HG03060 (cell line): ENCODE data around the gene POP4.

Experiments used
- ATAC-seq: cut with Tn5 transposase; IDR thresholded peaks from one replicate; pipeline ENCODE4 v1.9.1; 2021; ENCODE audit warnings: low read depth, moderate number of reproducible peaks; ENCODE audit not compliant: unreplicated experiment

Gene POP4

GRCh38 chr19:29576761-29577648, 29.1 kb upstream of the POP4 start:
- peak; percentile 61 for ATAC-seq

GRCh38 chr19:29577649-29577963, 28.5 kb upstream of the POP4 start:
- no peak for ATAC-seq

DNA sequence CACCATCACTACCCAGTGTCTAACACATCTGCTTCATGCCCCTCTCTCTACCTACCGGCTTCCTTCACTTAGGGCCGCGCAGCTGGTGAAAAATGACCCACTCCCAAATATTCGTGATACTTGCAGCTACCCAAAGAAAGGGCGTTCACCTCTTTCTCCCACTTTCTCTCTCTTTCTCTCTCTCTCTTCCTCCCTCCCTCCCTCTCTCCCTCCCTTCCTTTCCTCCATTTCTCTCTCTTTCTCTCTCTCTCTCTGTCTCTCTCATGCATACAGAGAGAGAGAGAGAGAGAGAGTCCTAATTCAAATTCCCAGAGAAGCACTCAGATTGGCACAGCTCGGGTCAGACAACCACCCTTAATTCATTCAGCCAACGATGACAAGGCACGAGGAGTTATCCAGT, 27.7 kb upstream of the POP4 start:
- ATAC-seq, result no peak

DNA sequence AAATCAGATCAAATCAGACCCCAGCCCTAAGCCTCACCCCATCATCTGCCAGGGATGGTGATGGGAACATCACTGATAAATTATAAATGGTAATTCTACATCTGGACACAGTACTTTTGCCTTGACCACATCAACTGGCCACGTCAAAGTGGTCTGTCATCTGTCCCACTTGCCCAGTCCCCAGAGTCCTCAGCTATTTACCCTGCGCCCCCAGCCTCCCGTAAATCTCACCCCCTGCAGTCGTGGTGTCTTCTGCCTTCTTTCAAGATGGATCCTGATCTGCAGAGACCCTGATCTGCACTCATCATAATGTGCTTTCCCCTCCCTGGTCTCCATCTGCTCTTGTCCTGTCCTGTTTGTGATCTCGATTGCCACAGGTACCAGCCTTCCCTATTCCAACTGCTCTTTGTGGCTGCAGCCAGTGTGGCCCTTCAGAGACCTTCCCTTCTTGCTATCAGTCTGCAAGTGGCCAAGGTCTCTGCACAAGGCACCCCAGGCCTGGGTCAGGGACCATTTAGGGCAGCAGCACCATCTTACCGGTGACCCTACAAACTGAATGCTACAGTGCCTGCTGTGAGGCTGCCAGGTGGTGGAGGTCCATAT, 26.7 kb upstream of the POP4 start:
- ATAC-seq, result no peak

DNA sequence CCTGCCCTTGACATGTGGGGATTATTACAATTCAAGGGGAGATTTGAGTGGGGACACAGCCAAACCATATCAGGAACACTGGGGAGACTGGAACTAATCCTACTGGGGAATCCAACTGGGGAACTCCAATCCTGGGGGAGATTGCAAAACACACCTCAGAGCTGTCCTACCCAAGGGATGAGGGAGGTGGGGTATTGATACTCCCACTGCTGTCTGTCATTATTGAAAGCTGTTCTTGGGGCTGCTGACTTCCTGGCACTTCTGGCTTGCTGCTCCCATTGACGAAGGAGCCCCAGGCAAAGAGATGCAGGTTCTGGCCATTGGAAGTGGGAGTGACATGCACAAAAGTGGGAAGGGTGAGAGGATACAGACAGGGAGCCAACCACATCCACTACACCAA, 24.7 kb upstream of the POP4 start:
- no peak for ATAC-seq

- ATAC-seq, result no peak
Measured at GRCh38 chr19:29583196-29583999, 22.7 kb upstream of the POP4 start.

GRCh38 chr19:29586401-29586800, 19.7 kb upstream of the POP4 start:
- ATAC-seq, result no peak

GRCh38 chr19:29587059-29587458, 19.0 kb upstream of the POP4 start:
- ATAC-seq, result no peak

GRCh38 chr19:29587518-29587986, 18.5 kb upstream of the POP4 start:
- peak; percentile 95 for ATAC-seq

GRCh38 chr19:29588095-29588494, 18.0 kb upstream of the POP4 start:
- no peak for ATAC-seq

DNA sequence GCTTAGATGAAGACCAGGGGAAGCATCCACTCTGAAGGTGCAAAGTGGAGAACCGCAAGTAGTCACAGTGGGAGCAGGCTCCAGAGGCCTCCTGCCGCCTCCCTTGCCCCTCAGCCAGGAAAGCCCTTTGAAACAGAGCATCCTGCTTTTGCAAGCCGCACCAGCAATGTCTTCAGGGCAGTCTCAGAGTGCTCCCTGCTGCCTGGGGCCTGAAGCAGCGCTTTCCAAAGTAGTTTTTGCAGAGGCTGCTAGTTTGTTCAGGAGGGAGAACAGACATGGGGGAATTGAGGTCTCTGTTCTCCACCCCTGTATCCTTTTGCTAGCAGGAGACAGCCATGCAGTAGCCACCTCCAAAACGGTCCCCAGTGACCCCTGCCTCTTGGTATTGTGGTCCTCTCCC, 15.8 kb upstream of the POP4 start:
- ATAC-seq, result no peak

DNA sequence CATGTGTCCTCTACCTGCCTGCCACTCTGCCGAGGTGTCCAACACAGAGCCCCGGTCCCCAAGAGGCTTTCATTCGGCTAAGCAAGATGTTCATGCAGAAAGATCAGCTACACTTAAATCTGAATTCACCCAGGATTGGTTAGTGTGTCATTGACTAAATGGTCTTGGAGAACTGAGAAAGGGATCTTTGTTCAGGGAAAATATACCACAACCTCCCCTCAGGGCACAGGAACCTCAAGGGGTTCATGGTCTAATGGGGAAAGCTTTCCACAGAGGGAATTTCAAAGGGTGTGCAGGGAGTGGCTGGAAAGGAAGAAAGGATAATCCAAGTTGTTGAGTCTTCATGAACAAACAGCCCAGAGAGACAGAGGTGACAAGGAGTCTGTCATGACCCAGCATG, 14.4 kb upstream of the POP4 start:
- no peak for ATAC-seq

DNA sequence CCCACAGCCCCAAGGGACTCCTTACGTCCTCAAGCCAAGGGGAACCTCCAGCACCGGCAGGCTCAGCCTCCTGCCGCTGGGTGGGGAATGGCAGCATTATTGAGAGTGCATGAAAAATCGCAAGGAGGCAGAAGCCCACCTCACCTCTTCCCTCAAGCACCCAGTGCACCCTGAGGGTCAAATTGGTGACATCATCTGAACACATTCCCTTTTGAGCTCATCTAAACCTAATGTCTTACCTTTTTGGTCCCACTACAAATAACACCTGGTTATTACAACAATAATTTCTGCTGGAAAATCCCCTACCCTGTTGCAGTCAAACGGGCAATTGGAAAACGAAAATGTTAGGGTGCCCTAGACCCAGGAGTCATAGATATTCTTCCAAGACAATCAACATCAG, 12.2 kb upstream of the POP4 start:
- no peak for ATAC-seq

- ATAC-seq, result no peak
Measured at GRCh38 chr19:29596080-29596727, 9.9 kb upstream of the POP4 start.

DNA sequence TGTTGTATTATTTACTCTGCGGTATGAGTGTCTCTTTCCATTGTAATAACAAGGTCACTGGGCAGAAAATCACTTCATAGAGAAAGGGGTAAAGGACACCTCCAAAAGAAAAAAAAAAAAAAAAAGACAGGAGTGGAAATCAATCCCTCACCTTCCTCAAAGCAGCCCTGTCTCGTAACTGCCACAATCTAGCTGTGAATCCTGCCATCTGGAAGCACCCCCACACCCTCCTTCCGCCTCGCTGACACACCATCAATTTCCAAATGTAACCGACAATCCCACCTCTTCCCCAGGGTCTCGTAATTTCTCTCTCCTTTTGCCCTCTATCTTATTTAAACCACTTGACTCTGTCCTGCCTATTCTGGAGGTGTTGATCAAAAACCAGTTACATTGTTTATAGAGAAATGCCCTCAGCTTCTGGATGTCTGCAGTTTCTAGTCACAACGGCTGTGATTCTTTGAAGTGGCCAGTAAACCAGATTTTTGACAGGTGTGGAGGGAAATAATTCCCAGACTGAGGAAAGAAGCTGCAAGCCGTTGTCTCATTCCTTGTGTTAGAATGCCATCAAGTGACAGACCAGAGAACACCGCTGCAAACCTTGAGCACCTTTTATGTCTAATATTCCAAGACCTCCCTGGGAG, 9.1 kb upstream of the POP4 start:
- ATAC-seq, result no peak

GRCh38 chr19:29598036-29598435, 8.0 kb upstream of the POP4 start:
- no peak for ATAC-seq

- ATAC-seq, result no peak
Measured at GRCh38 chr19:29598496-29598895, 7.6 kb upstream of the POP4 start.

GRCh38 chr19:29603308-29603707, 2.8 kb upstream of the POP4 start:
- no peak for ATAC-seq

DNA sequence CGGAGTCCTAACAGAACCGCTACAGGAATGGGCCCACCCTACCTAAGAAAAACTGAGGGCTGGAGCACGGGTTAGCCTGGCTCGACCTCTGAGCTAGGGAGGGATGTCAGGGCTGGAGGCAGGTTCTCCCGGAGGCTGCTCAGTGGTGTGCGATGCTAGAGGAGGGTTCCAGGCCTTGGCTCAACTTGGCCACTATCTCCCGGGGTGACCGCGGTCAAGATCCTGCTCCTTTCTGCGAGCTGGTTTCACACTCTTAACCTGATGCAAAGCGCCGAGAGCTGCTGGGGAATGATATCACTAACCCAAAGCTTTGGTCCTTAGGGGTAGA, 301 bp downstream of the POP4 start:
- ATAC-seq, result no peak

DNA sequence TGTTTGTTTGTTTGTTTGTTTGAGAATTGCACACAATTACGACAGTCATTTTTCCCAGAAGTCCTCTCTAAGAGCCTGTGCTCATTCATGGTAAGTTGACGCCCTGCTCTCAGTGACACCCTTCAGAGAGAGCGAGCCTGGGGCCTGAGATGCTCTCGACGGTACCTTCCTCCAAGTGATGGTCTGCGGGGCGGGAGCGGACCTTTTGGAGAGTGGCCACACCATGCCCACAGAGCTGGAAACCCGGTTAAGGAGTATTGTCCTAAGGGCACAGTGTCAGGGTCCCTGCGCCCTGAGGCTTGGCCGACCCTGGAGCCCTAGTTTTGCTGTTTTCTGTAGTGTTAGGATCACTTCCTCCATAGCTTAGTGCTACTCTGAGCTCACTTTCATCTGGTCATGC, 3.6 kb downstream of the POP4 start:
- ATAC-seq, result no peak

DNA sequence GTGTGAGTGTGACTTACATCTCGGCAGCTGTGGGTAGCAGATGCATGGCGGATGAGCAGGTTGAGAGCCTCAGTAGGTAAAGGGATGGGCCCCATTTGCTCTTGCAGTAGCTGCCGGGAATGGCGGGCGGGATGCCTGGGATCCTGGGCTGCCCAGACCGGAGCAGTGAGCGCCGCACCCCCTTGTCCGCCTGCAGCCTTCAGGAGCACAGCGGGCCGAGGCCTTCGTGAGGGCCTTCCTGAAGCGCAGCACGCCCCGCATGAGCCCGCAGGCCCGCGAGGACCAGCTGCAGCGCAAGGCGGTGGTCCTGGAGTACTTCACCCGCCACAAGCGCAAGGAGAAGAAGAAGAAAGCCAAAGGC, 4.1 kb downstream of the POP4 start:
- no peak for ATAC-seq
